HuH-7.5 (cell line): ENCODE data around the gene PSPN.

Source experiments
- DNase-seq: peaks from one replicate; pipeline ENCODE4 v3.0.0; 2011; ENCODE audit warnings: low spot score

PSPN gene

GRCh38 chr19:6325614-6326013 is 50.1 kb downstream of the PSPN start:
- no peak for DNase-seq
